Measurements from ENCODE around the gene FAM83B.
"Not testable (repeated sequence)": the region's sequence is repeated elsewhere in the genome, so short reads cannot be mapped to it uniquely, and the experiment has no call there.

The FAM83B gene

DNA sequence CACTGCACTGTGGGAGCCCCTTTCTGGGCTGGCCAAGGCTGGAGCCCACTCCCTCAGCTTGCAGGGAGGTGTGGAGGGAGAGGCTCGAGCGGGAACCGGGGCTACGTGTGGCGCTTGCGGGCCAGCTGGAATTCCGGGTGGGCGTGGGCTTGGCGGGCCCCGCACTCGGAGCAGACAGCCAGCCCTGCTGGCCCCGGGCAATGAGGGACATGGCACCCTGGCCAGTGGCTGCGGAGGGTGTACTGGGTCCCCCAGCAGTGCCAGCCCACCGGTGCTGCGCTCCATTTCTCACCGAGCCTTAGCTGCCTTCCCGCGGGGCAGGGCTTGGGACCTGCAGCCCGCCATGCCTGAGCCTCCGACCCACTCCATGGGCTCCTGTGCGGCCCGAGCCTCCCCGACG lies 132.6 kb downstream of the FAM83B start:
- DNase-seq (ENCODE audit: low read depth) = not testable (repeated sequence)

DNA sequence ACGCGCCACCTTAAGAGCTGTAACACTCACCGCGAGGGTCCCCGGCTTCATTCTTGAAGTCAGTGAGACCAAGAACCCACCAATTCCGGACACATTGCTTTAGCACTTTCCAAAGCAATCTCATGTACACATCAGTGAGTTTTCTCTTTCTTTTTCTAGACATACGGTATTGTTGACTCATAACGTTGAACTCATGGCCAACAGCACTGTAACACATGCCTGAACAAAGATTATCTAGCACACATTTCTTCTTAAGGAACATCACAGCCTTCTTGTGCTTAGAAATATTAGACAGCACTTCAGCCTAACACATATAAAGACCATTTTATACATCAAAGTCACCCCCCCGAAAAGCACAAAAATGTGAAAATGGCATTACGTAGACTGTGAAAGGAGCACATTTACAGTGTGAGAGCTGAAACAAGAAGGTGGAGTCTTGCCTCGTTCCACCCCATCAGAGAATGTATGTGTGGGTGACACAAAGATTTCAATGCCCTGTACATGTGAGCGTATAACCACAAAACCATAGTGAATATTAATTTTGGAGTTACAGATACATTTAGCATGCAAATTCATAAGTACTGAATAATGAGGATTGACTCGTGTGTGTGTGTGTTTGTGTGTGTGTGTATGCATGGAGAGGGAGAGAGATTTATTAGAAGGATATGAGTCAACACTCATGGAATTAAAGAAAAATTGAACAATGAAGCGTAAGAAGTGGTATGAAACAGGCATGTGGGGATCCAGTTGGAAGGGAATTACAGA lies 134.1 kb downstream of the FAM83B start:
- DNase-seq (ENCODE audit: low read depth) = no peak

DNA sequence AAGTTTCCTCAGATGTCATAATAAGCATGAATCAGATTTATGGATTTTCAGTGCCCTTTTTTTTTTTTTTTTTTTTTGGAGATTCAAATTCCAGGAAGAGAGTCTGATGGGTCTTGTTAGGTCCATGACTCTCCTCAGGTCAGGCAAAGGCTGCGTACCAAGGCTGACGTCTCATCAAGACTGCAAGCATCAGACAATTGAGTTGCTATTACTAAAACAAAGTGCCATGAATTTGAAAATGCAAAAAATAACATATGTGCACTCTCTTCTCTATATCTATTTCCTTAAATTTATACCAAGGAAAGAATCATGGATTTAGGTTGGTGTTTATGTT lies 134.7 kb downstream of the FAM83B start:
- DNase-seq (ENCODE audit: low read depth) = no peak

DNA sequence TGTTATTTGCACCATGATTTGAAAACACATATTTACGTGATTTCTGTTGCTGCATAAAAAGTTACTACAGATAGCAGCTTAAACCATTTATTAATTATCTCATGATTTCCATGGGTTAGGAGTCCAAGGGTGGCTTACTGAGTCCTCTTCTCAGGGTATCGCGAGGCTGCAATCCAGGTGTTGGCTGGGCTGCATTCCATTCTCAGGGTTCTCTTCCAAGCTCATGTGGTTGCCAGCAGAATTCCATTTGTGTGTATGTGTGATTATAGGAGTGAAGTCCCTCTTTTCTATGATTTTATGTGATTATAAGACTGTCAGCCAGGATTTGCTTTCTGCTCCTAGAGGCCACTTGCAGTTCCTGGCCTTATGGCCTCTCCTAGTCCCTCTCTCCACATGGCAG lies 135.1 kb downstream of the FAM83B start:
- no peak for DNase-seq (ENCODE audit: low read depth)

DNA sequence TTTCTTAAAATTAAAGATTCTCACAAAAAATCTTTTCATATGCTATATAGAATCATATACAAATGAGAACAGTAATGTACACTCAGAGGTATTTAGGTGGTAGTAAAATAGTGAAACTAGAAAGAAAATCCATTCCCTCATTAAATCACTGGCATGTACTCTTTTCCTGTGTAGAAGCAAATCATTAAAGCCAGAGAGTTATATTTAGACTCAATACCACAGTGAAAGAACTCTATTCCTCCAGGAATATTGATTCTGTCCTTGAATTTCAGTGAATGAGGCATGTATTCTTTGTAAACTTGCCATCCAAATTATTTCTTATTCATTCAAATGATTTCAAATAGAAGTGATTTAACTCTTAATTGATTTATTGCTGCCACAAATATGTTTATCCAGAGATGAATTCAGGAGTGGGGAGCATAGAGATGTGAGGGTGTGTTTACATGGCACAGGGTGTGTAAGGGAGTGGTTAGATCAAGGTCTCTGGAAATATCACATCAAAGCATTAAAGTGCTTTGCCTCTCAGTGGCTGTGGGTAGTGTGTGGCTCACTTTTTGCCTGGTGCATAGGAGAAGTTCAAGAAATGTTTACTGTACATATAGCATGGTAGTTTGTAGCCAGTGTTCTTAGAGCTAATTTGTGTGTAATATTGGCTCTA lies 141.2 kb downstream of the FAM83B start:
- DNase-seq (ENCODE audit: low read depth) = no peak

DNA sequence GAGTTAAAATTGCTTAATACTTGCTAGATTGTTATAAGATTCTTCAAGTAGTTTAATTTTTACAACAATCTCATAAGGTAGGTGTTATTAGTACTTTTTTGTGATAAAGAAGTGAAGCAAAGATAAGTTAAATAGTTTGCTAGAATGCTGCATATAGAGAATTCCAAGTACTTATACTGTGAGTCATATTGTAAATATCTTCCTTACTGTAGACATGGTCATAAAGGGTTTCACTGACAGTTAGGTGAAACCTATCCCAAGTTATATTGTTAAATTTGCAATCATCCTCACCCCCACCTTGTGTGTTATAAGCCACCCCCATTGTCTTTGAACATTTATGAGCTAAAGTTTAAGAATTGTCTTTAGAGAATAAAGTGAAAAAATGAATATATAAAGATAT lies 142.0 kb downstream of the FAM83B start:
- no peak for DNase-seq (ENCODE audit: low read depth)

DNA sequence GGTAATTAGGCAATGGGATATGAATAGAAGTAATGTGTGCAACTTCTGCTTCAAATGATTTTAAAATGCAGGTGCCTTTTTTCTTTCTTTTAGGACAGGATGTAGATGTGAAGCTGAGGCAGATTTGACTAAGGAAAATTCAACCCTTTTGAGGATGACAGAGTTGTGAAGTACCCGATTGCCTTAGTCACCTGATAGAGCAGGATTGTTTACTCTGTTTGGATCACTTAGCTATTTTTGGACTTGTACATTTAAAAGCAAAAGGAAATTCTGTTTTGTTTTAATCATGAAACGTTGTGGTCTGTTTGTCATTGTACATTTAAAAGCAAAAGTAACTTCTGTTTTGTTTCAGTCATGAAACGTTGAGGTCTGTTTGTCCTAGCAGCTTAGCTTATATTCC lies 143.4 kb downstream of the FAM83B start:
- no peak for DNase-seq (ENCODE audit: low read depth)

Measured in stimulated activated CD8-positive, alpha-beta memory T cell treated with anti-CD3 and anti-CD28 coated beads, Interleukin-12 subunit alpha, Interleukin-12 subunit beta, amount 100 ng/mL, for 4 hours (primary cell).